ENCODE measurements around the gene TAB3.
"Not testable (repeated sequence)": the region's sequence is repeated elsewhere in the genome, so short reads cannot be mapped to it uniquely, and the experiment has no call there.

TAB3 gene

GRCh38 chrX:30816079-30816478 lies 73.0 kb downstream of the TAB3 start:
- no peak for DNase-seq (ENCODE audit: low read depth in 2 of 2)

DNA sequence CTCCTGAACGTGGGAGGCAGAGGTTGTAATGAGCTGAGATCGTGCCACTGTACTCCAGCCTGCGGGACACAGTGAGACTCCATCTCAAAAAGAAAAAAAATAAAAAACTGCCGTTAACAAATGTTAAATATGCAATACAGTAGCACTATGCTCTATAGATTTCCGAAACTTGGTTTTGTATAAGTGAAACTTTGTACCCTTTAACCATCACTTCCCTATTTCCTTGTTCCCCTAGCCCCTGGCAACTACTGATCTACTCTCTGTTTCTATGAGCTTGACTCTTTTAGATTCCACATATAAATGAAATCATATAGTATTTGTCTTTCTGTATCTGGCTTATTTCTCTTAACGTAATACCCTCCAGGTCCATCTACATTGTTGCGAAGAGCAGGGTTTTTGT lies 74.1 kb downstream of the TAB3 start:
- no peak for DNase-seq (ENCODE audit: low read depth in 2 of 2)

GRCh38 chrX:30812326-30812725 lies 76.7 kb downstream of the TAB3 start:
- no peak for DNase-seq (ENCODE audit: low read depth in 2 of 2)

DNA sequence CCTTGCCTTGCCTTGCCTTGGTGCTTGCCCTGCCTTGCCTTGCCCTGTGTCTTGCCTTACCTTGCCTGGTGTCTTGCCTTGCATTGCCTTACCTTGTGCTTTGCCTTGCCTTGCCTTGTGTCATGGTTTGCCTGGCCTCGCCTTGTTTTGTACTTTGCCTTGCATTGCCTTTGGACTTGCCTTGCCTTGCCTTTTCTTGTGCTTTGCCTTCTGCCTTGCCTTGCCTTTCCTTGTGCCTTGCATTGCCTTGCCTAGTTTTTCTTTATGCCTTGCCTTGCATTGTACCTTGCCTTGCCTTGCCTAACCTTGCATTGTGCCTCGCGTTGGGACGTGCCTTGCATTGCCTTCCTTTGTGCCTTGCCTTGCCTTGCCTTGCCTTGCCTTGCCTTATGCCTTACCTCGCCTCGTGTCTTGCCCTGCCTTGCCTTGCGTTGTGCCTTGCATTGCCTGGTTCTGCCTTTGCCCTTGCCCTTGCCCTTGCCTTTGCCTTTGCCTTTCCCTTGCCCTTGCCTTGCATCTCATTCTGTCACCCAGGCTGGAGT lies 82.8 kb downstream of the TAB3 start:
- no peak for DNase-seq (ENCODE audit: low read depth in 2 of 2)

DNA sequence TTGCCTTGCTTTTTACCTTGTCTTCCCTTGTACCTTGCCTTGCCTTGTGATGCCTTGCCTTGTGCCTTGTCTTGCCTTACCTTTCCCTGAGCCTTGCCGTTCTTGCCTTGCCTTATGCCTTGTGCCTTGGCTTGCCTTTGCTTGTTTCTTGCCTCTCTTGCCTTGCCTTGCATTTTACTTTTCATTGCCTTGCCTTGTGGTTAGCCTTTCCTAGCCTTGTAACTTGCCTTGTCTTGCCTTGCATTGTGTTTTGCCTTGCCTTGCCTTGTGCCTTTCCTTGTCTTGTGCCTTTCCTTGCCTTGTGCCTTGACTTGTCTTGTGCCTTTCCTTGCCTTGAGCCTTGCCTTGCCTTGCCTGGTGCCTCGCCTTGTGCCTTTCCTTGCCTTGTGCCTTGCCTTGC lies 84.6 kb downstream of the TAB3 start:
- no peak for DNase-seq (ENCODE audit: low read depth in 2 of 2)

GRCh38 chrX:30800901-30801300 lies 88.2 kb downstream of the TAB3 start:
- no peak for DNase-seq (ENCODE audit: low read depth in 2 of 2)

- no peak for DNase-seq (ENCODE audit: low read depth in 2 of 2)
These were observed 89.7 kb downstream of the TAB3 start for GRCh38 chrX:30799327-30799726.

DNA sequence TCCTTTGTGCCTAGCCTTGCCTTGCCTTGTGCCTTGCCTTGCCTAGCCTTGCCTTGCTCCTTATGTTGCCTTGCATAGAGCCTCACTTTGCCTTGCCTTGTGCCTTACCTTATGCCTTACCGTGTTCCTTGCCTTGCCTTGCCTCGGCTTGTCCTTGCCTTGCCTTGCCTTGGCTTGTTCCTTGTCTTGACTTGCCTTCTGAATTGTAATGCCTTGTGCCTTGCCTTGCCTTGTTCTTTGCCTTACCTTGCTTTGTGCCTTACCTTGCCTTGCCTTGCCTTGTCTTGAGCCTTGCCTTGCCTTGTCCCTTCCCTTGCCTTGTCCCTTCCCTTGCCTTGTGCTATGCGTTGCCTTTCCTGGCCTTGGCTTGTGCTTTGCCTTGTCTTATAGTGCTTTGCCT lies 90.2 kb downstream of the TAB3 start:
- DNase-seq (ENCODE audit: low read depth in 2 of 2), result no peak

DNA sequence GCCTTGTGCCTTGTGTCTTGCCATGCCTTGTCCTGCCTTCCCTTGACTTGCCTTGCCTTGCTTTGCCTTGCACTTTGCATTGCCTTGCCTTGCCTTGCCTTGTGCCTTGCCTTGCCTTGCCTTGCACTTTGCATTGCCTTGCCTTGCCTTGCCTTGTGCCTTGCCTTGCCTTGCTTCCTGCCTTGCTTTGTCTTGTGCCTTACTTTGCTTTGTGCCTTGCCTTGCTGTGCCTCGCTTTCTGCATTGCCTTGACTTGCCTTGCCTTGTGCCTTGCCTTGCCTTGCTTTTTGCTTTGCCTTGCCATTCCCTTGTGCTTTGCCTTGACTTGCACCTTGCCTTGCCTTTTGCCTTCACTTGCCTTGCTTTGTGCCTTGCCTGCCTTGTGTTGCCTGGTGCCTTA lies 91.8 kb downstream of the TAB3 start:
- DNase-seq (ENCODE audit: low read depth in 2 of 2), result not testable (repeated sequence)

DNA sequence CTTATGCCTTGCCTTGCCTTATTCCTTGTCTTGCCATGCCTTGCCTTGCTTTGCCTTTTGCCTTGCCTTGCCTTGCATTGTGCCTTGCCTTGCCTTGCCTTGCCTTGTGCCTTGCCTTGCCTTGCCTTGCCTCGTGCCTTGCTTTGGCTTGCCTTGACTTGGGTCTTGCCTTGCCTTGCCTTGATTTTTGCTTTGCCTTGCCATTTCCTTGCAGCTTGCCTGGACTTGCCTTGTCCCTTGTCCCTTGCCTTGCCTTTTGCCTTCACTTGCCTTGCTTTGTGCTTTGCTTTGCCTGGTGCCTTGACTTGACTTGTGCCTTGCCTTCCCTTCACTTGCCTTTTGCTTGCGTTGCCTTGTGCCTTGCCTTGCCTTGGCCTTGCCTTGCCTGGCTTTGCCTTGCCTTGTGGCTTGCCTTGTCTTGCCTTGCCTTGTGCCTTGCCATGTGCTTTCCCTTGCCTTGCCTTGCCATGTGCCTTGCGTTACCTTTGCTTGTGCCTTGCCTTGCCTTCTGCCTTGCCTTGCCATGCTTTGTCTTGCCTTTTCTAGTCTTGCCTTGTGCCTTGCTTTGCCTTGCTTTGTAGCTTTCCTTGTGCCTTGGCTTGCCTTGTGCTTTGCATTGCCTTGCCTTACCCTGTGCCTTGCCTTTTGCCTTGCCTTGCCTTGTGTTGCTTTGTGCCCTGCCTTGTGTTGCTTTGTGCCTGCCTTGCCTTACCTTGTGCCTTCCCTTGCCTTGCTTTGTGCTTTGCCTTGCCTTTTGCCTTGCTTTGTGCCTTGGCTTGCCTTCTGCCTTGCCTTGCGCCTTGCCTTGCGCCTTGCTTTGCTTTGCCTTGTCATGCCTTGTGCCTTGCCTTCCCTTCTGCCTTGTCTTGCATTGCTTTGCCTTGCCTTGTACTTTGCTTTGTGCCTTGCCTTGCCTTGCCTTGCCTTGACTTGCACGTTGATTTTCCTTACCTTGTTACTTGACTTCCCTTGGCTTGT lies 92.8 kb downstream of the TAB3 start:
- DNase-seq (ENCODE audit: low read depth in 2 of 2), result no peak

DNA sequence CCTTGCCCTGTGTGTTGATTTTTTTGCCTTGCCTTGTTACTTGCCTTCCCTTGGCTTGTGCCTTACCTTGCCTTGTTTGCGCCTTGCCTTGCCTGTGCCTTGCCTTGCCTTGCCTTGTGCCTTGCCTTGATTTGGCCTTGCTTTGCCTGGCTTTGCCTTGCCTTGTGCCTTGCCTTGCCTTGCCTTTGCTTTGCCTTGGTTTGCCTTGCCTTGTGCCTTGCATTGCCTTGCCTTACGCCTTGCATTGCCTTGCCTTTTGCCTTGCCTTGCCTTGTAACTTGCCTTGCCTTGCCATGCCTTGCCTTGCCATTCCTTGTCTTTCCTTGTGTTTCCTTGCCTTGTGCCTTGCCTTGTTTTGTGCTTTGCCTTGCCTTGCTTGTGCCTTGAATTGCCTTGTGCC lies 94.6 kb downstream of the TAB3 start:
- no peak for DNase-seq (ENCODE audit: low read depth in 2 of 2)

- no peak for DNase-seq (ENCODE audit: low read depth in 2 of 2)
These were observed 95.3 kb downstream of the TAB3 start for GRCh38 chrX:30793767-30794103.

- DNase-seq (ENCODE audit: low read depth in 2 of 2), result no peak
These were observed 95.8 kb downstream of the TAB3 start for GRCh38 chrX:30793075-30793766.

DNA sequence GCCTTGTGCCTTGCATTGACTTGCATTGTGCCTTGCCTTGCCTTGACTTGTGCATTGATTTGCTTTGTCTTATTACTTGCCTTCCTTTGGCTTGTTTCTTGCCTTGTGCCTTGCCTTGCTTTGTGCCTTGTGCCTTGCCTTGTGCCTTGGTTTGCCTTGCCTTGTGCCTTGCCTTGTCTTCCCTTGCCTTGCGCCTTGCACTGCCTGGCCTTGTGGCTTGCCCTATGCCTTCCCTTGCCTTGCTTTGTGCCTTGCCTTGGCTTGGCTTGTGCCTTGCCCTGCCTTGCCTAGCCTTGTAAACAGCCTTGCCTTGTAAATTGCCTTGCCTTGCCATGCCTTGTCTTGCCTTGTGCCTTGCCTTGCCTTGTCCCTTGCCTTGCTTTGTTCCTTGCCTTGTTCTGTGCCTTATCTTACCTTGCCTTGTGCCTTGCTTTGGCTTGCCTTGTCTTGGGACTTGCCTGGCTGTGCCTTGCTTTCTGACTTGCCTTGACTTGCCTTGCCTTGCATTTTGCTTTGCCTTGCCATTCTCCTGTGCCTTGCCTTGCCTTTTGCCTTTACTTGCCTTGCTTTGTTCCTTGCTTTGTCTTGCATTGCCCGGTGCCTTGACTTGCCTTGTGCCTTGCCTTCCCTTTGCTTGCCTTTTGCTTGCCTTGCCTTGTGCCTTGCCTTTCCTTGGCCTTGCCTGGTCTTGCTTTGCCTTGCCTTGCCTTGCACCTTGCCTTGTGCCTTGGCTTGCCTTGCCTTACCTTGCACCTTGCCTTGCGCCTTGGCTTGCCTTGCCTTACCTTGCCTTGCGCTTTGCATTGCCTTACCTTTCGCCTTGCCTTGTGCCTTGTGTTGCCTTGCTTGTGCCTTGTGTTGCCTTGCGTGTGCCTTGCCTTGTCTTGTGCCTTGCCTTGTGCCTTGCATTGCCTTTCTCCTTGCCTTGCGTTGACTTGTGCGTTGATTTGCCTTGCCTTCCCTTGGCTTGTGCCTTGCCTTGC lies 97.5 kb downstream of the TAB3 start:
- no peak for DNase-seq (ENCODE audit: low read depth in 2 of 2)

GRCh38 chrX:30787012-30787411 lies 102.0 kb downstream of the TAB3 start:
- DNase-seq (ENCODE audit: low read depth in 2 of 2), result no peak

DNA sequence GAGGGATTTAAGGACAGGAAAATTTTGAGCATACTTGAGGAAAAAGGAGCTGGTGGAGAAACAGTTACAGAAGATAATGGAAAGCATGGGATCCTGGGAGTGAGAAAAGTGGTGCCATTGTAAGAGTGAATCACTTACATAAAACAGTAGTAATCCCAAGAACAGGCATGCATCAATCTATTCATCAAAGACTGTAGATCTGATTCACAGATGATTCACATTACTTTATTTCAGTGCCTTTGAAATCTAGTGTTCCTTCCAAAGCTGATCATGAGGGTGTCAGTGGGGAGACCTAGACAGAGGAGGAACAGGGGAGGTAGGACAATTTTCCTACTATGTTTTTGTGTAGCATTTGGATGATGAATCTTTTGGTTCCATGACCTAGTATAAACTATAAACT lies 102.7 kb downstream of the TAB3 start:
- no peak for DNase-seq (ENCODE audit: low read depth in 2 of 2)

DNA sequence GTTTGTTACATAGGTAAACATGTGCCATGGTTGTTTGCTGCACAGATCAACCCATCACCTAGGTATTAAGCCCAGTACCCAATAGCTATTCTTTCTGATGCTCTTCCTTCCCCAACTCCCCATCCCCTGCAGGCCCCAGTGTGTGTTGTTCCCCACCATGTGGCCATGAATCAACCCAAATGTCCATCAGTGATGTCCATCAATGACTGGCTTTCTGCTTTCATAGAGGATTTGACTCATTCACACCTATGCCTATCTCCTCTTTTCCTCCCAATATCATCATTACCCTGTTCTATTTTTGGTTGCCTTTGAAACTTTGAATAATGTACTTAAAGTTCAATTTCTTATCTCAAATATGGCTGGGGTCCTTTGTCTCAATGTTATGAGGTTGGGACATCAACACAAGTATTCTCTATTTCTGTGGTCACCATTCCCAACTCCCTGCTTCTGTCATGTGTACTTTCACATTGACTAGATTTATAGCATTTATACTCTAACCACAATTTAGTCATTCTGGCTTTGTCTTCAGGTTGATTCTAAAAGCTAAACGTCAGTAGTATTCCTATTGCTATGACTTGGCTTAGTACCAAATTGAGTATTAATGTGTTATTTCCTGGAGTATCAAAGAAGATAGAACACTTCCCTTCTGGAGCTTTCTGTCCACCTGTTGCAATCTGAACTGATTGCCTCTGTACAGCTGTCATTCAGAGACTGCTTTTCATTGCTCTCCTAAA lies 107.2 kb downstream of the TAB3 start:
- no peak for DNase-seq (ENCODE audit: low read depth in 2 of 2)

DNA sequence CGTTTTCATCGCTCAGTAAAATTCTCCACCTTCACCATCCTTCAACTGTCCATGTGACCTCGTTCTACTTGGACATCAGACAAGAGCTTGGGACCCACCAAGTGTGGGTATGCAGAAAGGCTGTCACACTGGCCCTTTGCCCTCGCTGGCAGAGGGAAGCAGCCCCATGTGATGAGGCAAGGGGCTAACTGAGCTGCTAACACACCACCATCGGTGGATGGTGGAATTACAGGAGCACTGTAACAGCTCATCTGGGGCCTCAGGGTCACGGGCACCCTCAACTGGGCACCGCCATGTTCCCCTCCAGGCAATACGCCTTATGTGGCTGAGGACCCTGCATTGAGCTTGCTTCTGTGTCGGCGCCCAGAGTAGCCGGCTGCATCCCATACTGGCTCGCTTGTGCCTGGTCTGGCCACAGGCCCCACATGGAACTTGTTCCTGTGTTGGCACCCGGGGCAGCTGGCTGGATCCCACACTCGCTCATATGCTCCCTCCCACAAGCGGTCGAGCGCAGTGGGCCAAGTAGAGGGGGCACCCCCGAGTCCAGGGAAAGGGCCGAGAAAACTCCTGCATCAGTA lies 109.5 kb downstream of the TAB3 start:
- DNase-seq (ENCODE audit: low read depth in 2 of 2), result no peak

- DNase-seq (ENCODE audit: low read depth in 2 of 2), result no peak
These were observed 111.5 kb downstream of the TAB3 start for GRCh38 chrX:30777575-30777974.

All from stimulated activated CD8-positive, alpha-beta memory T cell treated with anti-CD3 and anti-CD28 coated beads, Interleukin-7, amount 100 ng/mL, for 4 hours (primary cell).